Measurements from ENCODE around the gene FGD2.
"Not testable (repeated sequence)": the region's sequence is repeated elsewhere in the genome, so short reads cannot be mapped to it uniquely, and the experiment has no call there.

Gene FGD2

DNA sequence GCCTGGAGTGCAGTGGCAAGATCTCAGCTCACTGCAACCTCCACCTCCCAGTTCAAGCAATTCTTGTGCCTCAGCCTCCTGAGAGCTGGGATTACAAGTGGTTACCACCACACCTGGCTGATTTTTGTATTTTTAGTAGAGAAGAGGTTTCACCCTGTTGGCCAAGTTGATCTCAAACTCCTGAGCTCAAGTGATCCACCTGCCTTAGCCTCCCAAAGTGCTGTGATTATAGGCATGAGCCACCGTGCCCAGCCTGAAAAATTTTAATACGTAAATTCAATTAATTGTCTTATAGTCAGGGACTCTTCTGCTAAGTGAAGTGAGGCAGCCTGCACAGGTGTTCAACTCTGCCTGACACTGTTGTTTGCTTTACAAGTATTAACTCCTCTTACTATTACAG is 15.1 kb upstream of the FGD2 start:
- not testable (repeated sequence) for DNase-seq (ENCODE audit: low read depth in 2 of 2)

GRCh38 chr6:36997811-36998722 is 7.4 kb upstream of the FGD2 start:
- DNase-seq (ENCODE audit: low read depth in 2 of 2) = no peak

- no peak for DNase-seq (ENCODE audit: low read depth in 2 of 2)
Observed at GRCh38 chr6:36998723-36999038, 6.8 kb upstream of the FGD2 start.

DNA sequence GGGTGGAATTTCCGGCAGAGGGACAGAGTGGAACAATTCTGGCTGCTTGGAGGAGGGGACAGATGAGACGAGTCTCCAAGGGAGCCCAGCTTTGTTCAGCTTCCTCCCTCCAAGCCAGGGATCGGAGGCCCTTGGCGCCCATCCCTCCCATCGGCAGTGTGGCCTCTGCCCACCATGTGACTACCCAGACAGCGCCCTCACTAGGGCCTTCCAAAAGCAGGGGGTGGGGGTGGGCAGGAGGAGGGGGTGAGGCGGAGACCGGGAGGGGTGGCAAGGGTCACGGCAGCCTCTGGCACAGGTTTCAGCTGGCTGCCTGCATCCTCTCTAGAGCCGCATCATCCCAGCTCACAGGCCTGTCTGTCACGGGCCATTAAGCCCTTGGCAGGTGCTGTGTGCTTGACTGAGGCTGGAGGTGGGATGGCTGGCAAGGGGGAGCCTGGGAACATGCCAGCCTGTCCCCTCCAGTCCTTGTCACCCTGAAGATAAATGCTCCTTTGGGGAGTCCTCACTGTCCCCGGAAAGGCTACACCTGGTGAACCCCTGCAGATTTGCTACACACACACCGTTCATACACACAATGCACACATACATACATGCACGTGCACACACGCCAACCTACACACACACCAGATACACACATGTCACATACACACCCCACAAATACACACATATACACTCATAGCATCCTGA is 6.2 kb upstream of the FGD2 start:
- DNase-seq (ENCODE audit: low read depth in 2 of 2) = no peak

DNA sequence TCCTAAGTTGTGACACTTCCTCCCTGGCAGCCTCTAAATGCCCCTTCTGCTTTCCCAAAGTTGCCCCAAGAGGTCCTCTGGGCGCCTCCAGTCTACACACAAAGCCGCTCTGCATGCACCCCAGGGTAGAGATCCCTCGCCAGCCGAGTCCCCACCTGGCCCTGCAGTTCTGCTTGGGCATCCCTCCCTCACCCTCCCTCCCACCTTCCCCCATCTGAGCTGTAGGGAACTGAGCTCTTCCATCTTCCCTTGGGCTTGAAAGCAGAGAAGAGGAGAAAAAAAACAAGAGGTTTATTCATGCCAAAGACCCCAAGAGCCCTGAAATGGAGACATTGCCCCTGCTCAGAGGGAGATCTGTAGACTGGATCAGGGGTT is 5.7 kb upstream of the FGD2 start:
- DNase-seq (ENCODE audit: low read depth in 2 of 2) = no peak

DNA sequence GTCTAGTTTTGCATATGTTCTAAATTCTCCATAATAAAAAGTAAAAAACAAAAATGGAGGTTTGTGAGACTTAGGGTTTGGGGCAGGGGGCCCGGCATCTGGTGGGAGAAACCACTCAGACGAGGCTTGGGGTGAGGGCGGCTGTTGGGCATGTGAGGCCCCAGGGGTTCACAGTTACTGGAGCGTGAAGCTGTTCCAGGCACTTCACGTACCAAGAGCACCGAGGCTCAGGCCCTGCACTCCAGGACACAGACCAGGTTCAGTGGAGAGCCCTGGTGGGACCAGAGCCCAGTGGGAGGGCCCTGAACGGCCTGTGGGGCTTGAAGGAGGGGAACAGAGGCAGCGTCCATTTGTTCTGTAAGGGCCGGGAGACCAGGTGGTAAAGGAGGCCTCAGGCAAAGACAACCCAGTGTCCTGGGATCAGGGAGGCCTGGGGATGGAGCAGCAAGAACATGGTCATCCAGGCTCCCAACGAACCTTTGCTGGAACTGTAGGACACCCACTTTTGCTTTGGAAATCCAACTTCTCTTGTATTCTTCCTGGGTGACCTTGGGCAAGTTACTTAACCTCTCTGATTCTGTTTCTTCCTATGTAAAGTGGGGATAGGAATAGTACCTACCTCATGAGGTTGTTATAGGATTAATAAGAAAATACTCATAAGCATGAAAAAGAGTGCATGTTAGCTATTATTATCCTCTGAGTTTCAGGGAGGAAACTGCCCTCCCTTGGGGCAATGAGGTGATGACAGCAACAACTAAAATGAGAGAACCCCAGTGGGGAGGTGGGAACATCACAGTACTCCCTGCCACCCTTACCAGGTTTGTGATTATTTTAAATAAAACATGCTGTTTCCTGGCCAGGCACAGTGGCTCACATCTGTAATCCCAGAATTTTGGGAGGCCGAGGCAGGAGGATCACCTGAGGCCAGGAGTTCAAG is 1.1 kb upstream of the FGD2 start:
- no peak for DNase-seq (ENCODE audit: low read depth in 2 of 2)

DNA sequence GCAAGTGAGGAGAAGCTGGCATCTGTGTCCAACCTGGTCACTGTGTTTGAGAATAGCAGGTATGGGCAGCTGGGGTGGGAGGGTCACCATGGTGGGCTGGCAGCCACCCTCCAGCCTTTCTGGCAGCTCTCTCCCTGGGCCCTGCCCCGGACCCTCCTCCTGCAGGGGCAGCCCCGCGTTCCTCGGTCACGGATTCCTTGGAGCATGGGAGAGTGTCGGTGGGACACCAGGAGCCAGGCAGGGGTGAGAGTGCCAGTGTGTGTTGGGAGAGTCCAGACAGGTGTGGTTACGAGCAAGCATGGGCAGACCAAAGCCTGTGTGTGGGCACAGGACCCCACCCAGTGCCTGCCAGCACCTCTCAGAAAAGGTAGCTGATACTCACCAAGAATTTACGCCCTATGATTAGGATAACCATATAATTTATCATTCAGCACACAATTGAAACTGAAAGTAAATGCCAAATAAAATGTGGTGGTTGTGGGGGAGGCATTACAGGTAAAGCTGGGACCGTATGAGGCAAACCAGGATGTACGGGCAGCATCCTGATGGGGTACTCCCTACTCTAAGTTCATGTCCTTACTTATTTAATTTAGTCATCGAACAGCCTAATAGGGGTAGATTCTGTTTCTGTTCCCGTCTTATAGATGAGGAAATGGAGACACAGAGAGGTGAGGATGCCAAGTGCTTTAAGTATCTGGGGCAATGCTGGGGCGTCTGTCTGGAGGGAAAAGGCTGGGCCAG is 542 bp downstream of the FGD2 start:
- no peak for DNase-seq (ENCODE audit: low read depth in 2 of 2)

- DNase-seq (ENCODE audit: low read depth in 2 of 2) = no peak
Observed at GRCh38 chr6:37006793-37007339, 1.4 kb downstream of the FGD2 start.

- DNase-seq (ENCODE audit: low read depth in 2 of 2) = no peak
Observed at GRCh38 chr6:37007340-37008043, 2.0 kb downstream of the FGD2 start.

- no peak for DNase-seq (ENCODE audit: low read depth in 2 of 2)
Observed at GRCh38 chr6:37008484-37009465, 3.3 kb downstream of the FGD2 start.

- DNase-seq (ENCODE audit: low read depth in 2 of 2) = no peak
Observed at GRCh38 chr6:37010402-37010892, 5.0 kb downstream of the FGD2 start.

GRCh38 chr6:37011656-37012378 is 6.4 kb downstream of the FGD2 start:
- peak; percentile 23 to 31 for DNase-seq (ENCODE audit: low read depth in 2 of 2)

- no peak for DNase-seq (ENCODE audit: low read depth in 2 of 2)
Observed at GRCh38 chr6:37013516-37014491, 8.3 kb downstream of the FGD2 start.

DNA sequence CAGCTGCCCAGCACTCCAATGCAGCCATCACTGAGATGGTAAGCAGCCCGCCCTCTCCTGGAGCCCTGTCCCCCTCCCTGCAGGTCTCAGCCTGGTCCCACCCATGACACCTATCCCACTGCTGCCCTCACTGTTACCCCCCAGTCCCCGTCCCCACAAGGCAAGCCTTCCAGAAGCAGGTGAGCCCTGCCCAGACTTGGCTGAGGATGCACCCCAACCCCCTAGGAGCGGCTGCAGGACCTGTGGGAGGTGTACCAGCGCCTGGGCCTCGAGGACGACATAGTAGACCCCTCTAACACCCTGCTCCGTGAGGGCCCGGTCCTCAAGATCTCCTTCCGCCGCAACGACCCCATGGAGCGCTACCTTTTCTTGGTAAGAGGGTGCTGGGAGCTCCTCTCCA is 9.2 kb downstream of the FGD2 start:
- DNase-seq (ENCODE audit: low read depth in 2 of 2) = no peak

DNA sequence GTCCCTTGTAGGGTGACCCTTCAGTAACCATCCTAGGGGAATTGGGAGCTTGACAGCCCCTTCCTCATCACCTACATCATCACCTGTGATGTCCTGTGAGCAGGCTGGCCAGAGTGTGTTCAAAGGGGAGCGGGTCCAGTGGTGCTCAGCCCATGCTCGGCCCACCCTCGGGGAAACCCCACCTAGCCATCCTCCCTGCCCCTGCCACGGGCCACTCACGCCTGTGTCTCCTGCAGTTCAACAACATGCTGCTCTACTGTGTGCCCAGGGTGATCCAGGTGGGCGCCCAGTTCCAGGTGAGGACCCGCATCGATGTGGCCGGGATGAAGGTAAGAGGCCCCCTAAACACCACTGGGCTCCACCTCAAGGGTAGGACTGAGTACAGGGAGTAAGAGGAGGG is 10.1 kb downstream of the FGD2 start:
- no peak for DNase-seq (ENCODE audit: low read depth in 2 of 2)

GRCh38 chr6:37016995-37017394 is 11.5 kb downstream of the FGD2 start:
- no peak for DNase-seq (ENCODE audit: low read depth in 2 of 2)

DNA sequence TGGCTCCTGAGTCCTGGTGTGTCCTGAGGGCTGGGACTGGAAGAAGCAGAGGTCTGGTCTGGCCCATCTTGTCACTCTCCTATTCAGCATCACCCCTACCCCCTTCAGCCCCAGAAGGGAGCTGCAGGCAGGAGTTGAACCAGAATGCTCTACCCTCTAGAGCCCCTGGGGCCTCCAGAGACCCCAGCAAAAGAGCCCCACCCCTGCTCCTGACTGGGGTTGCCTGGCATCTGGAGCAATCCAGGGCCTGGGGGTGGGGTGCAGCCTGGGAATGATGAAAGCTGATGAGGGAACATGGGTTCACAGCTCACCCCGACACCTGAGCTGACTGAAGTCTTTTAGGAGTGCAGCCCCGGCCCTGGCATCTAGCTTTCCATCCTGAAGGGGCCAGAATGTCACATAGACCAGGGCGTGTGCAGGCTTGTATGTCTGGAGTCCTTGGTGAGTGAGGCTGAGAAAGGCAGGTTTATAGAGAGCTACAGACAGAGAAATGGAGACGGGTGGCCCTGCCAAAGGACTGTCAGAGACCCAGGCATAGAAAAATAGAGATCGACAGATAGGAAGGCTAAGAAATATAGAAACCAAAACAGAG is 12.2 kb downstream of the FGD2 start:
- DNase-seq (ENCODE audit: low read depth in 2 of 2) = no peak
